GM19238 (cell line): ENCODE results near the gene NDST4.
"Not testable (repeated sequence)": the region's sequence is repeated elsewhere in the genome, so short reads cannot be mapped to it uniquely, and the experiment has no call there.

Source experiments
- DNase-seq: peaks from one replicate; pipeline ENCODE4 v3.0.0; 2011; ENCODE audit warnings: low spot score; ENCODE audit not compliant: insufficient read length

Gene NDST4

GRCh38 chr4:115054836-115055235 is 58.6 kb downstream of the NDST4 start:
- no peak for DNase-seq

- no peak for DNase-seq
These were observed 60.1 kb downstream of the NDST4 start for GRCh38 chr4:115053313-115053712.

GRCh38 chr4:115042496-115042895 is 70.9 kb downstream of the NDST4 start:
- DNase-seq, result no peak

- DNase-seq, result no peak
These were observed 83.1 kb downstream of the NDST4 start for GRCh38 chr4:115030281-115030680.

- DNase-seq, result no peak
These were observed 84.6 kb downstream of the NDST4 start for GRCh38 chr4:115028682-115029410.

GRCh38 chr4:114999880-115000279 is 113.5 kb downstream of the NDST4 start:
- no peak for DNase-seq

- no peak for DNase-seq
These were observed 115.1 kb downstream of the NDST4 start for GRCh38 chr4:114998316-114998715.

- no peak for DNase-seq
These were observed 115.7 kb downstream of the NDST4 start for GRCh38 chr4:114997576-114998247.

GRCh38 chr4:114986133-114986532 is 127.3 kb downstream of the NDST4 start:
- DNase-seq, result no peak

GRCh38 chr4:114980932-114981708 is 132.3 kb downstream of the NDST4 start:
- no peak for DNase-seq

- not testable (repeated sequence) for DNase-seq
These were observed 133.0 kb downstream of the NDST4 start for GRCh38 chr4:114980399-114980798.

GRCh38 chr4:114976901-114977300 is 136.5 kb downstream of the NDST4 start:
- DNase-seq, result no peak

- DNase-seq, result no peak
These were observed 149.4 kb downstream of the NDST4 start for GRCh38 chr4:114964026-114964425.

- no peak for DNase-seq
These were observed 167.8 kb downstream of the NDST4 start for GRCh38 chr4:114945616-114946015.

- DNase-seq, result no peak
These were observed 171.9 kb downstream of the NDST4 start for GRCh38 chr4:114941503-114941902.

- DNase-seq, result no peak
These were observed 185.5 kb downstream of the NDST4 start for GRCh38 chr4:114927881-114928280.

- no peak for DNase-seq
These were observed 186.8 kb downstream of the NDST4 start for GRCh38 chr4:114926583-114926982.

GRCh38 chr4:114924311-114924710 is 189.1 kb downstream of the NDST4 start:
- no peak for DNase-seq

- DNase-seq, result no peak
These were observed 190.9 kb downstream of the NDST4 start for GRCh38 chr4:114922592-114922933.

- DNase-seq, result no peak
These were observed 191.4 kb downstream of the NDST4 start for GRCh38 chr4:114921790-114922591.

GRCh38 chr4:114921191-114921590 is 192.2 kb downstream of the NDST4 start:
- DNase-seq, result no peak

GRCh38 chr4:114911111-114911510 is 202.3 kb downstream of the NDST4 start:
- no peak for DNase-seq
